Measurements from ENCODE around the gene ALDH7A1.
"Not testable (repeated sequence)": the region's sequence is repeated elsewhere in the genome, so short reads cannot be mapped to it uniquely, and the experiment has no call there.

Gene ALDH7A1

DNA sequence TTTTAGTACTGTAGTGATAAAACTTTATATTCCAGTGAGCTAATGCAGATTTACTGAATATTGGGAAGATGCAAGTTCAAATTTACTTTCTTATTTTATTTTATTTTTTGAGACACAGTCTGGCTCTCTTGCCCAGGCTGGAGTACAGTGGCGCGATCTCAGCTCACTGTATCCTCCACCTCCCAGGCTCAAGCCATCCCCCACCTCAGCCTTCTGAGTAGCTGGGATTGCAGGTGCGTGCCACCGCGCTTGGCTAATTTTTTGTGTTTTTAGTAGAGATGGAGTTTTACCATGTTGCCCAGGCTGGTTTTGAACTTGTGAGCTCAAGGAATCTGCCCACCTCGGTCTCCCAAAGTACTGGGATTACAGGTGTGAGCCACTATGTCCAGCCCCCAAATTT, 15.6 kb upstream of the ALDH7A1 start:
- no peak overlapping the region for H3K4me3 ChIP-seq (ENCODE audit: low read depth, low read length)
- TF ChIP-seq, protein P1, sequence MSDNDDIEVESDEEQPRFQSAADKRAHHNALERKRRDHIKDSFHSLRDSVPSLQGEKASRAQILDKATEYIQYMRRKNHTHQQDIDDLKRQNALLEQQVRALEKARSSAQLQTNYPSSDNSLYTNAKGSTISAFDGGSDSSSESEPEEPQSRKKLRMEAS (IDR thresholded peaks at IDR 0.05; ENCODE audit: low read depth, low read length): no peak
- TF ChIP-seq MYC (IDR thresholded peaks at IDR 0.05; ENCODE audit: low read depth, low read length): no peak
- TF ChIP-seq, protein P2, sequence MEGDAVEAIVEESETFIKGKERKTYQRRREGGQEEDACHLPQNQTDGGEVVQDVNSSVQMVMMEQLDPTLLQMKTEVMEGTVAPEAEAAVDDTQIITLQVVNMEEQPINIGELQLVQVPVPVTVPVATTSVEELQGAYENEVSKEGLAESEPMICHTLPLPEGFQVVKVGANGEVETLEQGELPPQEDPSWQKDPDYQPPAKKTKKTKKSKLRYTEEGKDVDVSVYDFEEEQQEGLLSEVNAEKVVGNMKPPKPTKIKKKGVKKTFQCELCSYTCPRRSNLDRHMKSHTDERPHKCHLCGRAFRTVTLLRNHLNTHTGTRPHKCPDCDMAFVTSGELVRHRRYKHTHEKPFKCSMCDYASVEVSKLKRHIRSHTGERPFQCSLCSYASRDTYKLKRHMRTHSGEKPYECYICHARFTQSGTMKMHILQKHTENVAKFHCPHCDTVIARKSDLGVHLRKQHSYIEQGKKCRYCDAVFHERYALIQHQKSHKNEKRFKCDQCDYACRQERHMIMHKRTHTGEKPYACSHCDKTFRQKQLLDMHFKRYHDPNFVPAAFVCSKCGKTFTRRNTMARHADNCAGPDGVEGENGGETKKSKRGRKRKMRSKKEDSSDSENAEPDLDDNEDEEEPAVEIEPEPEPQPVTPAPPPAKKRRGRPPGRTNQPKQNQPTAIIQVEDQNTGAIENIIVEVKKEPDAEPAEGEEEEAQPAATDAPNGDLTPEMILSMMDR (IDR thresholded peaks at IDR 0.05; ENCODE audit: low read depth, low read length): no peak
- TF ChIP-seq POLR2A (IDR thresholded peaks at IDR 0.05; ENCODE audit: extremely low read depth, insufficient read length): no peak
- no peak for DNase-seq (ENCODE audit: low read depth)

DNA sequence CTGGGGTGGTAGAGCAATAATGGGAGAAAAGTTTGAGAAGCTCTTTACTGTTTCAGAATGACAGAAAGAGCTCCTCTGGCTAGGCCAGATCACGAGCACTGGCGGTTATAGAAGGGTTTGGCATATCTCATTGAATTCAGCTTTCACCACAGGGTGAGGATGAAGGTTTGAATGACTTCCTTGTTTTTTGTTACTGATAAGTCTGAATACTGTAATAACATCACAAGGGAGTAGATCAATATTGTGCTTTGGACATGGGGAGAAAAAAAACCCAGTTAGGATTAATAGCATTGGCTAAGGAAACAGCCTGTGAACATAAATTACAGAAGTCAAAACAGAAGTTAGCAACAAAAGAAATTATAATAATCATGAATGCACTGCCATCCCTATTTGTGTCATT, 15.1 kb upstream of the ALDH7A1 start:
- TF ChIP-seq MYC (IDR thresholded peaks at IDR 0.05; ENCODE audit: low read depth, low read length) (no peak), POLR2A (IDR thresholded peaks at IDR 0.05; ENCODE audit: extremely low read depth, insufficient read length) (no peak)
- TF ChIP-seq, protein P2 (IDR thresholded peaks at IDR 0.05; ENCODE audit: low read depth, low read length): no peak
- TF ChIP-seq, protein P1 (IDR thresholded peaks at IDR 0.05; ENCODE audit: low read depth, low read length): no peak
- DNase-seq (ENCODE audit: low read depth): no peak
- H3K4me3 ChIP-seq (ENCODE audit: low read depth, low read length): no peak overlapping the region

DNA sequence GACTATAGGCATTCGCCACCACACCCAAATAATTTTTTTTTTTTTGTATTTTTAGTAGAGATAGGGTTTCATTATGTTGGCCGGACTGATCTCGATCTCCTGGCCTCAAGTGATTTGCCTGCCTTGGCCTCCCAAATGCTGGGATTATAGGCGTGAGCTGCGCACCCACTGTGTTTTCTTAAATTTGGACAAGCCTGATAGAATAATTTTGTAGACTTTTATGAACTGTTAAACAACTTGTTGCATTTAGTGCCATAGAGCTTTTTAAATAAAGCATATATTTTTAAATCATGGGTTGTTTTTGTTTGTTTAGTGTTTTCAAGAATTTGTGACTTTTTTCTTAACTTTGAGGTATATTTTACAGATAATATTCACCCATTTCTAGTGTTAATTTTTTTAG, 10.5 kb upstream of the ALDH7A1 start:
- TF ChIP-seq MYC (IDR thresholded peaks at IDR 0.05; ENCODE audit: low read depth, low read length): no peak
- TF ChIP-seq POLR2A (IDR thresholded peaks at IDR 0.05; ENCODE audit: extremely low read depth, insufficient read length): no peak
- TF ChIP-seq, protein P1 (IDR thresholded peaks at IDR 0.05; ENCODE audit: low read depth, low read length): no peak
- TF ChIP-seq, protein P2 (IDR thresholded peaks at IDR 0.05; ENCODE audit: low read depth, low read length): no peak
- peak overlapping the region; percentile 32 for H3K4me3 ChIP-seq (ENCODE audit: low read depth, low read length)
- no peak for DNase-seq (ENCODE audit: low read depth)

DNA sequence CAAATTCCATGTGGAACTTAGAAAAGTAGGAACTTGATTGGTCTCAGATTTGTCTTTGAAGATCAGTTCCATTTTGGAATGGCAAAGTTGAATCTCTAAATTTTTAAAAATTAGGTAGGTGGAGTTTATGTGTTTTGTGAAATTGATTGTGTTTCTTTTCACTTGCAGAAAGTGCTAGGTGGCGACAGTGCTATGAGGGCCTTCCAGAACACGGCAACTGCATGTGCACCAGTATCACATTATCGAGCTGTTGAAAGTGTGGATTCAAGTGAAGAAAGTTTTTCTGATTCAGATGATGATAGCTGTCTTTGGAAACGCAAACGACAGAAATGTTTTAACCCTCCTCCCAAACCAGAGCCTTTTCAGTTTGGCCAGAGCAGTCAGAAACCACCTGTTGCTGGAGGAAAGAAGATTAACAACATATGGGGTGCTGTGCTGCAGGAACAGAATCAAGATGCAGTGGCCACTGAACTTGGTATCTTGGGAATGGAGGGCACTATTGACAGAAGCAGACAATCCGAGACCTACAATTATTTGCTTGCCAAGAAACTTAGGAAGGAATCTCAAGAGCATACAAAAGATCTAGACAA, 8.5 kb upstream of the ALDH7A1 start:
- no peak overlapping the region for H3K4me3 ChIP-seq (ENCODE audit: low read depth, low read length)
- no peak for DNase-seq (ENCODE audit: low read depth)
- no peak for TF ChIP-seq MYC (IDR thresholded peaks at IDR 0.05; ENCODE audit: low read depth, low read length)
- no peak for TF ChIP-seq POLR2A (IDR thresholded peaks at IDR 0.05; ENCODE audit: extremely low read depth, insufficient read length)
- TF ChIP-seq, protein P1 (IDR thresholded peaks at IDR 0.05; ENCODE audit: low read depth, low read length): no peak
- TF ChIP-seq, protein P2 (IDR thresholded peaks at IDR 0.05; ENCODE audit: low read depth, low read length): no peak

DNA sequence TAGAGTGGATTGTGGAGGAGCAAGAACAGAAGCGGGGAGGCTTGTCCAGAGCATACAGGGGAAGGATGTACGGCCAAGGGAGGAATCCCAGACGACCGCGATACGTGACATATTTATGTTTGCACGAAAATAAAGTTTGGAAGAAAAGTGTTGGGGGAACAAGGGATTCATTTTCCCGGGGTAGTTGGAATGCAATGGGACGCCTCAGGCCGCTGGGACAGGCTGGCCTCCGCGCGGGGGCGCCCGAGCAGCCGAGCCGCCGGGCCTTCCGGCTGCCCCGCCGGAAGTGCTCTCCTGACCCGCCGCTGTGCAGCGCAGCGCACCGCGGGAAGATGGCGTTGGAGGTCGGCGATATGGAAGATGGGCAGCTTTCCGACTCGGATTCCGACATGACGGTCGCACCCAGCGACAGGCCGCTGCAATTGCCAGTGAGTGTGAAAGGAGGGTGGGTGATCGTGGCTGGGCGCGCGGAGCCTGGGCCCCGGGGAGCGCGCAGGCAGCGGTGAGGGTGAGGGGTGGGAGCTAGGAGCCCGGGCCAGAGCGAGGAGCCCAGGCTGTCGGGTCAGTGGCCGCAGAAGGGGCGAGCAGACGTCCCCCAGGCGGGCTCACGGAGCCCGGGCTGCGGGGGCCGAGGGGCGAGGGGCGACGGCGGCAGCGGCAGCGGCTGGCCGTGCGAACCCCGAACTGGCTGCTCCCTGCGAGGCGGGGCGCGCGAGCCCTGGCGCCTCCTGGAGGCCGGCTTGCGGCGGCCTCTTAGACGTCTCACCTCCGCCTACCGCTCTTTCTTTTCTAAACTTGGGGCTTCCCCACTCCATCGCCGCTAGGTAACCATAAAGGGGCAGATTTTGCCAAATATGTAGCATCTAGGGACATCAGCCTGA, 5.9 kb upstream of the ALDH7A1 start, which contains the start of gene PHAX:
Gene PHAX, plus strand, starts transcription at position 317 of the 881 bp plus-strand sequence. Its CDS starts 16 bp downstream, at position 333.
- DNase-seq (ENCODE audit: low read depth): peak; percentile 87
- TF ChIP-seq, protein P1 (IDR thresholded peaks at IDR 0.05; ENCODE audit: low read depth, low read length): peak; percentile 22; the same call in 1 of the 2 replicates
- TF ChIP-seq, protein P2 (IDR thresholded peaks at IDR 0.05; ENCODE audit: low read depth, low read length): peak; percentile 76
- TF ChIP-seq POLR2A (IDR thresholded peaks at IDR 0.05; ENCODE audit: extremely low read depth, insufficient read length) (peak; percentile 66), MYC (IDR thresholded peaks at IDR 0.05; ENCODE audit: low read depth, low read length) (0 out of 2 replicates have a peak, but pooled peaks have one; percentile 7)
- peak within 1 kb of the TSS; percentile 98 for H3K4me3 ChIP-seq (ENCODE audit: low read depth, low read length)

DNA sequence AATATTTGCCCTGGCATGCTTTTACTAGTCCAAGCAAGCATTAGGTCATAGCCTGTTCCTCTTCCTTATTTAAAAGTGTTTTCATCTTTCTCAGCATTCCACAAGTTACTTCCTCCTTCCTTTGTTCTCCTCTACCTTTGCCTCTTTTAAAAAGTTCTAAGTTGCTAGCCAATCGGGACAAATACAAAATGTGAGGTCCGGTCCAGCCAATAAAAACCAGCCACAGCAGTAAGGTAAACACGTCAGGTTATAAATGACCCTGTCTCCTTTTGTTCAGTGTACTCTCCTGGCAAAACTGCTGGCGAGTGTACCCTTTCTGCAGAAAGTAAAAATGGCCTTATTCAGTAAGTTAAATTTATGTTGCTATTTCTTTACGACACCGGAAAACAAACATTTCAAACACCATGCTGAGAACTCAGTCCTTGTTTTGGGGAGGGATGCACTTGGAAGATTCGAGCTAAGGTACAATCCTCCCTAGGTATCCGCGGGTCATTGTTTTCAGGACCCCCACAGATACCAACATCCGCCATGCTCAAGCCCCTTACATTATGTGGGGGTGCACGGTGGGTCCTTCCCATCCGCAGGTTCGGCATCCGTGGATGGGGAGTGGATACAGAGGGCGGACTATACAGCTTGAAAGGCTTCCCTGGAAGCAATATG, 5.1 kb upstream of the ALDH7A1 start:
- H3K4me3 ChIP-seq (ENCODE audit: low read depth, low read length): peak overlapping the region; percentile 98

More for the DNA sequence above, 5.1 kb upstream of the ALDH7A1 start:
- not testable (repeated sequence) for DNase-seq (ENCODE audit: low read depth)

Data from NB4 (cell line).